ENCODE results near the gene FDXACB1.

DNA sequence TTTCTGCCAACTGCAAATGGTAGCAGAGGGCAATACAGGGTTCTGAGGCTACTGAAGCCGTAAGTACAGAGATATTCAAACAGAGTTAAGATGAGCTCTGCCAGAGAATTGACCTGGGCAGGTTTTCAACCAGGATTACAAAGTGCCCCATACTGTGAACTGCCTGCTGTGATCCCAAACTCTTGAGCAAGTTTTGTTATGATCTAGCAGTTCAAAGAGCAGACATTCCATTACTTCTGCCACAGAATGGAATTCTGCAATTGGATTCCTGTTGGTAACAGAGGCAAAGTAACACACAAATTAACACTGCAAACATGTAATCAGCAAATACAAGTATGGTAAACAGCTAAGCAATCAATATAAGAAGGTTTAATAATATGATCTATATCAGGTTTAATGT lies 38.8 kb downstream of the FDXACB1 start:
- TF ChIP-seq EZH2 (IDR thresholded peaks at IDR 0.05; ENCODE audit: borderline replicate concordance, low read length) (no peak), CTCF (conservative IDR thresholded peaks at IDR 0.05 in 1 of 2, IDR thresholded peaks at IDR 0.05 in 1 of 2; ENCODE audit: extremely low read depth in 1 of 2, insufficient read depth in 1 of 2, low read depth in 1 of 2, low read length in 2 of 2) (no peak)
